Measurements from ENCODE around the gene DNER. TPM values are rescaled to one million over a fixed set of nuclear protein-coding genes. Genes with fewer than 3 reads are reported as not detected.
A peak's percentile ranks its signal among the peaks of the same experiment; 100 is the strongest.

Gene DNER
- total and polyA plus RNA-seq, 2 experiments from 2014 or later: not detected

DNA sequence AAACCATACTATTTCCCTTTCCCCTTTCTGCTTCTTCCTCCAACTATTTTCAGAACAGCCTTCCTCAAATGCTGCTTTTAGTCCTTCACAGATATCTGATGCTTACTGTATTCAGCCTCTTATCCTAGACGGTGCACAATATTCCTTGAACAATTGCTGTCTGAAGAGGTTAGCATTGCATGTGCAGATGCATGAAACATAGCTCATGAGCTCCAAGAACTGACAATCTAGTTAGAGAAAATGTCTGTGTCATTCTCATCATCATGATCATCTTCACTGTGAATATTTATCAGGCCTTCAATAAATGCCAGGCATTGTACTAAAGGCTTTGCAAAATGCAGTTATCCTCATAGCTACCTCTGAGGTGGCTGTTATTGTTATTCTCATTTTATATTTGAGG lies 190.7 kb downstream of the DNER start:
- Histone ChIP-seq H3K9me3 (ENCODE audit: low read depth) (no peaks in the 10 kb centered on the region), H3K4me1 (ENCODE audit: low read depth) (peaks cover 3% of the 10 kb centered on the region), H3K4me3 (no peak overlapping the region), H3K36me3 (no peaks in the 10 kb centered on the region), H3K27me3 (no peaks in the 10 kb centered on the region), H3K27ac (no peak overlapping the region)
- TF ChIP-seq, protein P1, sequence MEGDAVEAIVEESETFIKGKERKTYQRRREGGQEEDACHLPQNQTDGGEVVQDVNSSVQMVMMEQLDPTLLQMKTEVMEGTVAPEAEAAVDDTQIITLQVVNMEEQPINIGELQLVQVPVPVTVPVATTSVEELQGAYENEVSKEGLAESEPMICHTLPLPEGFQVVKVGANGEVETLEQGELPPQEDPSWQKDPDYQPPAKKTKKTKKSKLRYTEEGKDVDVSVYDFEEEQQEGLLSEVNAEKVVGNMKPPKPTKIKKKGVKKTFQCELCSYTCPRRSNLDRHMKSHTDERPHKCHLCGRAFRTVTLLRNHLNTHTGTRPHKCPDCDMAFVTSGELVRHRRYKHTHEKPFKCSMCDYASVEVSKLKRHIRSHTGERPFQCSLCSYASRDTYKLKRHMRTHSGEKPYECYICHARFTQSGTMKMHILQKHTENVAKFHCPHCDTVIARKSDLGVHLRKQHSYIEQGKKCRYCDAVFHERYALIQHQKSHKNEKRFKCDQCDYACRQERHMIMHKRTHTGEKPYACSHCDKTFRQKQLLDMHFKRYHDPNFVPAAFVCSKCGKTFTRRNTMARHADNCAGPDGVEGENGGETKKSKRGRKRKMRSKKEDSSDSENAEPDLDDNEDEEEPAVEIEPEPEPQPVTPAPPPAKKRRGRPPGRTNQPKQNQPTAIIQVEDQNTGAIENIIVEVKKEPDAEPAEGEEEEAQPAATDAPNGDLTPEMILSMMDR (IDR thresholded peaks at IDR 0.05; ENCODE audit: low read depth, low read length): no peak
- no peak for DNase-seq (ENCODE audit: low read depth in 1 of 2, low spot score in 1 of 2)

DNA sequence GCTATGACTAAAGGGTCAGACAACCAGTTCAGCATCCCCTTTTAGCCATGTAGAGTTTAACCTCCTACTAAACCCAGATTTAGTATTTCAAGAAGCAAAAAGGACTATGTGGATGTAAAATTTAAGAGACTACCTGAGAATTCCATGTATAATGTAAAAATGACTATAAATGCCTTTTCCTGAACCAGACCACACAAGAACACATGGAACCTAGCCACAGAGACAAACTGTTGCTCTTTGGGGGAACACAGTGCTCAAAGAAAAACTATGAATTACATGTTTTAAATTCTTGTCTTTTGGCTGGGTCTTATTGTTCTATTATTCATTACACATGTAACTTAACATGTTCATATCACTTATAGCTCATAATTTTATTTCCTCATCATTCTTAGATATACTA lies 192.8 kb downstream of the DNER start:
- Histone ChIP-seq H3K4me3 (no peak overlapping the region), H3K36me3 (no peaks in the 10 kb centered on the region), H3K9me3 (ENCODE audit: low read depth) (no peaks in the 10 kb centered on the region), H3K27ac (no peak overlapping the region), H3K4me1 (ENCODE audit: low read depth) (no peaks in the 10 kb centered on the region), H3K27me3 (no peaks in the 10 kb centered on the region)
- TF ChIP-seq, protein P1 (IDR thresholded peaks at IDR 0.05; ENCODE audit: low read depth, low read length): no peak
- DNase-seq (ENCODE audit: low read depth in 1 of 2, low spot score in 1 of 2): no peak

DNA sequence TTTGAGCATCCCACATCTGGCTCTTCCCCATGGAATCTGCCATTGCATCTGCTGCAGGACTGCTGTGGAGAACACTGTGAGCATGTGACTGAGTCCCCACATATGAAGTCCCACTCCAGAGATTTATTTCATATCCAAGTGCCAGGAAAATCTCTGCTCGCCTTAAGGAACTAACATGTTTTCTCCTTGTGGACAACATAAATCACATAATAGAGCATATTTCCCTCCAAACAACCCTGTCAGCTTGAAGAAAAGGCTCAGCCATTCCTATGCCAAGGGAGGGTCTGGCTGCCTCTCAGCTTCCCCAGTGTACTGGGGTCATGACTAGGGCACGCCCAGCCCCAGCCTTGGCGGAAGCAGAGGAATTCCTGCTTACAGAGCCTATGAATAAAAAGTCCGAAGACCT lies 193.7 kb downstream of the DNER start:
- TF ChIP-seq, protein P1 (IDR thresholded peaks at IDR 0.05; ENCODE audit: low read depth, low read length): no peak
- Histone ChIP-seq H3K27me3 (no peaks in the 10 kb centered on the region), H3K4me3 (no peak overlapping the region), H3K4me1 (ENCODE audit: low read depth) (no peaks in the 10 kb centered on the region), H3K9me3 (ENCODE audit: low read depth) (no peaks in the 10 kb centered on the region), H3K27ac (no peak overlapping the region), H3K36me3 (no peaks in the 10 kb centered on the region)
- peak in 1 of 2 donors; percentile 6 for DNase-seq (ENCODE audit: low read depth in 1 of 2, low spot score in 1 of 2)

DNA sequence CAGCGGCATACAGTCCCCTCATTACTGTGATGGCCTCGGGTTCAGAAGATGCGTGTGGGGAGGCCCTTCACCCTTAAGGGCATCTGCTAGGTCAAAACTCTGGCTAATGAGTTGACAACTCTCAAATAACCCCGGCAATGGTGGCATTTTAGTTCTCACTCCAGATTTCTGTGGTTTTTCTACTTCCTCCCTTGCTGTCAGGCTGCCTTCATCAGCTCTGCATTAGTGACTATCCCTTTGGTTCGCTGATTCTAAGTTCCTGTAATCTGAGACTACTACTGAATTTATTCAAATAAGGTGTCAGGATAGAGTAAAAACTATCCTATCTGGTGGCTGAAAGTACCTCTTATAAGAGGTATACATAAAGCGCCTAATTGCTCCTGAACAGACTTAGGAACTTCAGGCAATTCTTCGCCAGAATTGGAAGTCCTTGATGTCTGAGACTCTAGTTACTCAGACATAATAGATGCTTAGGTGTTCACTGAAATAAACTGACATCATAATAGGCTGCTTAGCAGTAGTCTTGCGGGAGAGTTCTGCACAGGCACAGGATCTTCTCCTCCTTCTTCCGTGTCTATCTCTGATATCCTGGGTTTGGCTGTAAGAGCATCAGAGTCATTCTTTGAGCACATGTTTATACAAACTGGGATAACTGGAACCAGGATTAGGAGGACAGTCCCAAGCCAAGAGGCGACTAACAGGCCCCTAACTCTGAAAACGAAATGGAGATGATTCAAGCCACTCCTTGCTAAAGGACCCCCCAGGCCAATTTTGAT lies 194.5 kb downstream of the DNER start:
- H3K4me3 ChIP-seq: no peak overlapping the region

DNA sequence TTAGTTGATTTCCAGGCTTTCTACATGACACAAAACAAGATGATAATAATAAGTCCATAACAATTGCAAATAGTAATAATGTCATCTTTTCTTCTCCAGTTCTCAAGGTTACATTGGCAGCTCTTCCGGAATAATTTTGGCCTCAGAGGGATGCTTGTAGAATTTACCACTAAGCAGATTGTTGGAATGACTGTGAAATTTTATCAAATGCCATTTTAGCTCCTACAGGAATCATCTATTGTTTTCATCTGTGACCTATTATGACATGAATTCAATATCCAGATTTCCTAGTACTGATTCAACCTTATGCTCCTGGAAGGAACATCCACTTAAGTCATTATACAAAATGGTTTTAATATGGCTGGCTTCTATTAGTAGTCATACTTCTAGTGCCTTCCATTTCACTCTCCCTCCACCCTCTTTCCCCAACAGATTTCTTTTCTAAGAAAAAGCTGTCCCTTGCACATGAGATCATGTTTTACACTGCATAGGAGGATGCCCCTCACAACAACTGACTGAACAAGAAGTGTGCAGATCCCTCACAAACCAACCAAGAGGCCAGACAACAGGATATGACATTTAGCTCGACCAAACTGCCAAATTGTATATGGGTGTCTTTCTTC lies 200.0 kb downstream of the DNER start:
- H3K4me1 ChIP-seq (ENCODE audit: low read depth): no peaks in the 10 kb centered on the region
- TF ChIP-seq, protein P1 (IDR thresholded peaks at IDR 0.05; ENCODE audit: low read depth, low read length): no peak
- H3K9me3 ChIP-seq (ENCODE audit: low read depth): no peaks in the 10 kb centered on the region
- no peak overlapping the region for H3K27ac ChIP-seq
- no peaks in the 10 kb centered on the region for H3K36me3 ChIP-seq
- H3K27me3 ChIP-seq: no peaks in the 10 kb centered on the region
- no peak for DNase-seq (ENCODE audit: low read depth in 1 of 2, low spot score in 1 of 2)
- no peak overlapping the region for H3K4me3 ChIP-seq

More for the DNA sequence above, 194.5 kb downstream of the DNER start:
- DNase-seq (ENCODE audit: low read depth in 1 of 2, low spot score in 1 of 2): peak in 1 of 2 donors; percentile 13
- Histone ChIP-seq H3K4me1 (ENCODE audit: low read depth) (no peaks in the 10 kb centered on the region), H3K9me3 (ENCODE audit: low read depth) (no peaks in the 10 kb centered on the region), H3K36me3 (no peaks in the 10 kb centered on the region), H3K27ac (no peak overlapping the region), H3K27me3 (no peaks in the 10 kb centered on the region)
- TF ChIP-seq, protein P1 (IDR thresholded peaks at IDR 0.05; ENCODE audit: low read depth, low read length): no peak

All from cardiac muscle cell (in vitro differentiated cells and primary cell).